Erythroblast (primary cell): ENCODE data around the gene TRIP11.

Experiments
- GATA1 ChIP-seq: IDR thresholded peaks from 2 replicates; pipeline ENCODE4 v1.6.1; 2011; ENCODE audit warnings: low read depth, mild to moderate bottlenecking, control low read depth, low read length, moderate library complexity
- POLR2A ChIP-seq: IDR thresholded peaks from 2 replicates; pipeline ENCODE4 v1.6.1; 2011; ENCODE audit warnings: mild to moderate bottlenecking, low read length

- no peak for TF ChIP-seq POLR2A
- TF ChIP-seq GATA1 = no peak
Observed at GRCh38 chr14:92033906-92034687, 5.8 kb downstream of the TRIP11 start.
